Pancreas (tissue), 10 donors: ENCODE data around the gene CEP85L. TPM values are rescaled to one million over a fixed set of nuclear protein-coding genes. Genes with fewer than 3 reads are reported as not detected.
"Not testable (repeated sequence)": the region's sequence is repeated elsewhere in the genome, so short reads cannot be mapped to it uniquely, and the experiment has no call there.

ENCODE experiments used
- ATAC-seq, 4 donors: fragments of 200-7000 bp; cut with Tn5 transposase; one replicate each; pipeline versions ENCODE4 v1.8.0 to v1.9.1; 2020; ENCODE audit warnings: mild to moderate bottlenecking in 4 of 4, moderate library complexity in 4 of 4
- DNase-seq, 6 donors: peaks; one replicate each; pipeline ENCODE4 v3.0.0-alpha.2; 2020
- FAIRE-seq: peaks from 2 replicates; lab custom pipeline; 2012; peaks lifted over from hg19 to GRCh38; lab: Jason Lieb, UNC
- H3K27ac ChIP-seq, 4 donors: fragments of 200-600 bp; sonication (generic); 1 replicate in 3 of 4; 2 replicates in 1 of 4; pipeline versions ENCODE4 v1.5.0 to v1.8.0; 2020
- H3K27me3 ChIP-seq, 4 donors: fragments of 200-600 bp; one replicate each; pipeline ENCODE4 v1.8.0; 2021
- H3K36me3 ChIP-seq, 3 donors: fragments of 200-600 bp; sonication (generic) in 1 of 3; one replicate each; pipeline versions ENCODE4 v1.5.0 to v1.8.0; 2020 to 2021
- H3K4me1 ChIP-seq, 3 donors: fragments of 200-600 bp; one replicate each; pipeline ENCODE4 v1.8.0; 2021
- H3K4me3 ChIP-seq, 4 donors: fragments of 200-600 bp; sonication (generic) in 2 of 4; one replicate each; pipeline versions ENCODE4 v1.5.0 to v1.8.0; 2020 to 2021
- H3K9me3 ChIP-seq, 4 donors: fragments of 200-600 bp; one replicate each; pipeline ENCODE4 v1.8.0; 2021
- CTCF ChIP-seq, 4 donors: fragments of 200-600 bp; sonication (generic) in 3 of 4; IDR thresholded peaks; one replicate each; pipeline versions ENCODE4 v1.5.0 to v1.8.0; 2021; ENCODE audit warnings: antibody characterized with exemption in 4 of 4
- WGBS, 2 donors: extraction: QIAGEN DNeasy Blood & Tissue Kit; methylation state at CpG; one replicate each; pipeline ENCODE4 v1.1.7; 2013; 5-methylcytosine and 5-hydroxymethylcytosine counted together
- intact Hi-C, 3 donors: fragments of 100-400 bp; cut with DNase I; formaldehyde crosslinking; loops; one replicate each; pipeline versions ENCODE4 v1.11.1 to v1.14.2; 2022
- polyA plus RNA-seq, 2 donors: library from polyadenylated mRNA; stranded (reverse); fragments of 200-250 nt; gene quantifications; one replicate each; pipeline ENCODE4 v1.2.3, GENCODE V29; 2013
- total RNA-seq, 6 donors: library from RNA; stranded (reverse); fragmentation: NEBNext Ultra II Directional in 4 of 6; extraction: Animal tissue kit (Norgen Biotek cat#: 25700) in 4 of 6; gene quantifications; one replicate each; pipeline versions ENCODE4 v1.2.1 to v1.2.4, GENCODE V29; 2021 to 2023
- donor health status: healthy with polysubstance abuse.
- donor health status: DM: no; HTN: no; CAD: no; lungs with moderate emphysema.
- donor health status: DM: no; HTN: no; CAD: no.
- donor health status: control.
- donor health status: control.
- donor health status: Bipolar disorder and iron deficiency.
- donor health status: DM: yes; HTN: yes; CAD: no.
- donor health status: DM: no; HTN: no; CAD: no.
- donor health status: DM: no; HTN: no; CAD: no.
- donor health status: DM: yes; HTN: yes; CAD: no.

CEP85L gene
- total and polyA plus RNA-seq, 8 donors = 1.1 to 8.1 (median 6.1) TPM

- Histone ChIP-seq H3K4me3 (no peak overlapping the region), H3K4me1 (no peaks in the 10 kb centered on the region), H3K9me3 (no peaks in the 10 kb centered on the region), H3K36me3 (no peaks in the 10 kb centered on the region), H3K27ac (no peak overlapping the region), H3K27me3 (no peaks in the 10 kb centered on the region)
- intact Hi-C loops = no loop called here
- no peak for FAIRE-seq
- no peak for TF ChIP-seq CTCF (IDR thresholded peaks at IDR 0.05)
- 87 to 91% methylated on average over 1 of the region's 1 CpG for WGBS, 2 donors
- ATAC-seq = no peak
- no peak for DNase-seq
Observed at GRCh38 chr6:118456982-118457381, 194.4 kb downstream of the CEP85L start.

- Histone ChIP-seq H3K4me3 (no peak overlapping the region), H3K4me1 (no peaks in the 10 kb centered on the region), H3K36me3 (no peaks in the 10 kb centered on the region), H3K27me3 (no peaks in the 10 kb centered on the region), H3K27ac (no peak overlapping the region), H3K9me3 (no peaks in the 10 kb centered on the region)
- DNase-seq (no peak), FAIRE-seq (no peak), ATAC-seq (no peak)
- intact Hi-C loops = no loop called here
- no peak for TF ChIP-seq CTCF (IDR thresholded peaks at IDR 0.05)
Observed at GRCh38 chr6:118451839-118452238, 199.6 kb downstream of the CEP85L start.

- DNase-seq (no peak), ATAC-seq (no peak), FAIRE-seq (no peak)
- no peaks in the 10 kb centered on the region for H3K9me3 ChIP-seq
- no peaks in the 10 kb centered on the region for H3K27me3 ChIP-seq
- no peak overlapping the region for H3K27ac ChIP-seq
- H3K4me1 ChIP-seq = no peaks in the 10 kb centered on the region
- 94 to 96% methylated on average over 1 of the region's 1 CpG for WGBS, 2 donors
- intact Hi-C loops = no loop called here
- no peaks in the 10 kb centered on the region for H3K36me3 ChIP-seq
- no peak for TF ChIP-seq CTCF (IDR thresholded peaks at IDR 0.05)
- no peak overlapping the region for H3K4me3 ChIP-seq
Observed at GRCh38 chr6:118444796-118445195, 206.6 kb downstream of the CEP85L start.

- no peaks in the 10 kb centered on the region for H3K4me1 ChIP-seq
- no peak for ATAC-seq
Observed at GRCh38 chr6:118436482-118436881, 214.9 kb downstream of the CEP85L start.

GRCh38 chr6:118434147-118434546 is 217.2 kb downstream of the CEP85L start:
- WGBS, 2 donors = 85 to 89% methylated on average over 3 of the region's 3 CpGs
- H3K4me3 ChIP-seq, FAIRE-seq, DNase-seq, H3K4me1 ChIP-seq, H3K27ac ChIP-seq, H3K36me3 ChIP-seq, H3K9me3 ChIP-seq, ATAC-seq, H3K27me3 ChIP-seq, intact Hi-C loops: not testable (repeated sequence)

More at GRCh38 chr6:118436482-118436881, 214.9 kb downstream of the CEP85L start:
- intact Hi-C loops = no loop called here
- Histone ChIP-seq H3K36me3 (no peaks in the 10 kb centered on the region), H3K27me3 (no peaks in the 10 kb centered on the region), H3K4me3 (no peak overlapping the region), H3K9me3 (no peaks in the 10 kb centered on the region), H3K27ac (no peak overlapping the region)
- no peak for FAIRE-seq
- no peak for TF ChIP-seq CTCF (IDR thresholded peaks at IDR 0.05)
- WGBS, 2 donors = 54 to 61% methylated on average over 3 of the region's 3 CpGs
- no peak for DNase-seq

GRCh38 chr6:118421312-118421711 is 230.1 kb downstream of the CEP85L start:
- DNase-seq, FAIRE-seq, H3K36me3 ChIP-seq, H3K27me3 ChIP-seq, intact Hi-C loops, H3K27ac ChIP-seq, H3K4me1 ChIP-seq, ATAC-seq, H3K9me3 ChIP-seq, H3K4me3 ChIP-seq: not testable (repeated sequence)
- WGBS, 2 donors = 64 to 82% methylated on average over 5 of the region's 5 CpGs
